Fibroblast of mammary gland (primary cell): ENCODE results near the gene CLDN5.
"Not testable (repeated sequence)": the region's sequence is repeated elsewhere in the genome, so short reads cannot be mapped to it uniquely, and the experiment has no call there.

Source experiments
- DNase-seq: peaks from one replicate; pipeline ENCODE4 v3.0.0-alpha.2; 2010; ENCODE audit warnings: low read depth
- H3K4me3 ChIP-seq: 2 replicates; pipeline ENCODE4 v1.5.1; 2011; ENCODE audit warnings: low read depth, mild to moderate bottlenecking, low read length, moderate library complexity; ENCODE audit not compliant: control insufficient read depth
- CTCF ChIP-seq: conservative IDR thresholded peaks from 2 replicates; pipeline ENCODE4 v1.5.1; 2011; ENCODE audit warnings: low read depth, low read length, inconsistent platforms; ENCODE audit not compliant: control insufficient read depth, insufficient read depth

CLDN5 gene

GRCh38 chr22:19548964-19549363 is 24.8 kb upstream of the CLDN5 start:
- no peak for TF ChIP-seq CTCF
- DNase-seq: no peak
- H3K4me3 ChIP-seq: no peak overlapping the region

- DNase-seq, H3K4me3 ChIP-seq: not testable (repeated sequence)
These were observed 24.2 kb upstream of the CLDN5 start for GRCh38 chr22:19548427-19548826.

- TF ChIP-seq CTCF: no peak
- no peak overlapping the region for H3K4me3 ChIP-seq
- no peak for DNase-seq
These were observed 23.4 kb upstream of the CLDN5 start for GRCh38 chr22:19547620-19548019.

- no peak for DNase-seq
- TF ChIP-seq CTCF: no peak
These were observed 22.5 kb upstream of the CLDN5 start for GRCh38 chr22:19546680-19547079.

GRCh38 chr22:19545935-19546207 is 21.7 kb upstream of the CLDN5 start:
- H3K4me3 ChIP-seq: no peak overlapping the region
- no peak for TF ChIP-seq CTCF
- no peak for DNase-seq

More at GRCh38 chr22:19546680-19547079, 22.5 kb upstream of the CLDN5 start:
- no peak overlapping the region for H3K4me3 ChIP-seq

- no peak for DNase-seq
- TF ChIP-seq CTCF: no peak
These were observed 19.9 kb upstream of the CLDN5 start for GRCh38 chr22:19543970-19544708.

GRCh38 chr22:19540394-19540793 is 16.2 kb upstream of the CLDN5 start:
- DNase-seq: no peak
- TF ChIP-seq CTCF: no peak

More at GRCh38 chr22:19543970-19544708, 19.9 kb upstream of the CLDN5 start:
- H3K4me3 ChIP-seq: no peak overlapping the region

More at GRCh38 chr22:19540394-19540793, 16.2 kb upstream of the CLDN5 start:
- no peak overlapping the region for H3K4me3 ChIP-seq
